Spleen (tissue), 7 donors: ENCODE data around the gene FIGN.

Experiments
- CTCF ChIP-seq, 11 experiments: fragments of 200-600 bp in 7 of 11; fragments of 450-650 bp in 4 of 11; sonication (generic) in 4 of 11; IDR thresholded peaks in 8 of 11; conservative IDR thresholded peaks in 3 of 11; 1 replicate in 7 of 11; 2 replicates in 4 of 11; pipeline versions ENCODE4 v1.4.0 to v1.8.0; 2016 to 2021; ENCODE audit warnings: antibody characterized with exemption in 11 of 11, inconsistent platforms in 4 of 11, mild to moderate bottlenecking in 1 of 11
- POLR2AphosphoS5 ChIP-seq, 3 donors: sonication (generic); formaldehyde crosslinking; IDR thresholded peaks; one replicate each; pipeline ENCODE4 v1.5.1; 2017; ENCODE audit warnings: antibody characterized with exemption in 3 of 3
- donor health status: DM: no; HTN: no; CAD: no; lungs with moderate emphysema.
- donor health status: DM: no; HTN: no; CAD: no.
- donor health status: DM: no; HTN: no; CAD: no.

DNA sequence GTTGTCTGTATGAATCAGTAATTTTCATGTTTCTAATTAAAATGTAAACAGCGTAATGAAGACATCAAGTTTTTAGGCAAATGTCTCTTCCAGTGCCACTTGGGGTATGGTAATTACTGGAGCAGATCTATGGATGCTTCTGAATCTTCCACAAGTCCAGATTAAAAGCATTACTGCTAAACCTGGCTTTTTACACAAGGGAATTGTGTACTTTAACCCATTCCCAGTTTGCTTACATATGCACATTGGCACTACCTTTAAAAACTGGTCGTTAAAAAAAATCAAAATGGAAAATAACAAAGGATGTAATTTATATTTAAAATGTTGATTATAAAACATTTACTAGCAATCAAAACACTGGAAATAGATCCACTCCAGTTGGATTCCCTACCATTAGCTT is 19.7 kb downstream of the FIGN start:
- TF ChIP-seq CTCF (IDR thresholded peaks at IDR 0.05 in 8 of 11, conservative IDR thresholded peaks at IDR 0.05 in 3 of 11) (no peak), POLR2AphosphoS5 (IDR thresholded peaks at IDR 0.05) (no peak)
